IMR-90 (cell line): ENCODE measurements around the gene DRD4.

Source experiments
- CTCF ChIP-seq: conservative IDR thresholded peaks from 2 replicates; pipeline ENCODE4 v1.5.1; 2012; ENCODE audit warnings: mild to moderate bottlenecking, low read depth, low read length, improper control_type of control experiment
- FOS ChIP-seq: fragments of 150-350 bp; IDR thresholded peaks from 2 replicates; pipeline ENCODE4 v1.6.1; 2016; ENCODE audit warnings: low read depth, low read length
- MXI1 ChIP-seq: IDR thresholded peaks from 2 replicates; pipeline ENCODE4 v1.6.1; 2012; ENCODE audit warnings: low read depth, mild to moderate bottlenecking, low read length, moderate library complexity, borderline replicate concordance
- POLR2A ChIP-seq: IDR thresholded peaks from 2 replicates; pipeline ENCODE4 v1.6.1; 2012; ENCODE audit warnings: mild to moderate bottlenecking, low read depth, low read length
- RAD21 ChIP-seq: IDR thresholded peaks from 2 replicates; pipeline ENCODE4 v1.6.1; 2012; ENCODE audit warnings: low read length, improper control_type of control experiment

- no peak for TF ChIP-seq CTCF
- TF ChIP-seq MXI1 = no peak
- TF ChIP-seq POLR2A = no peak
- no peak for TF ChIP-seq FOS
- TF ChIP-seq RAD21 = no peak
Measured at GRCh38 chr11:609341-609811, 27.7 kb upstream of the DRD4 start.
